Peyer's patch (tissue), 4 donors: ENCODE data around the gene B3GAT3.

Source experiments
- CTCF ChIP-seq, 6 experiments: fragments of 450-650 bp in 4 of 6; fragments of 200-600 bp in 2 of 6; sonication (generic) in 1 of 6; IDR thresholded peaks; one replicate each; pipeline ENCODE4 v1.5.1; 2017 to 2019; ENCODE audit warnings: antibody characterized with exemption in 6 of 6, mild to moderate bottlenecking in 3 of 6, moderate library complexity in 1 of 6
- POLR2A ChIP-seq, 2 donors: fragments of 450-650 bp; IDR thresholded peaks; one replicate each; pipeline ENCODE4 v1.5.1; 2017; ENCODE audit warnings: antibody characterized with exemption in 2 of 2, mild to moderate bottlenecking in 2 of 2, moderate library complexity in 2 of 2

GRCh38 chr11:62621027-62621566, 689 bp downstream of the B3GAT3 start:
- TF ChIP-seq POLR2A (IDR thresholded peaks at IDR 0.05), result no peak
- TF ChIP-seq CTCF (IDR thresholded peaks at IDR 0.05), result no peak
